HG03097 (cell line): ENCODE data around the gene DIAPH2.

Source experiments
- ATAC-seq: cut with Tn5 transposase; IDR thresholded peaks from one replicate; pipeline ENCODE4 v1.9.1; 2021; ENCODE audit not compliant: unreplicated experiment, low FRiP score

DIAPH2 gene

GRCh38 chrX:97628326-97628725, 943.7 kb downstream of the DIAPH2 start:
- no peak for ATAC-seq

GRCh38 chrX:97628807-97629596, 944.4 kb downstream of the DIAPH2 start:
- ATAC-seq: no peak

GRCh38 chrX:97629597-97629985, 944.9 kb downstream of the DIAPH2 start:
- ATAC-seq: no peak

- no peak for ATAC-seq
These were observed 949.2 kb downstream of the DIAPH2 start for GRCh38 chrX:97633798-97634197.

GRCh38 chrX:97636473-97637140, 952.0 kb downstream of the DIAPH2 start:
- ATAC-seq: no peak

- no peak for ATAC-seq
These were observed 952.6 kb downstream of the DIAPH2 start for GRCh38 chrX:97637289-97637688.

GRCh38 chrX:97638621-97639020, 954.0 kb downstream of the DIAPH2 start:
- ATAC-seq: no peak

- ATAC-seq: peak; percentile 83
These were observed 954.9 kb downstream of the DIAPH2 start for GRCh38 chrX:97639526-97639925.
